B cell (primary cell): Measurements from ENCODE around the gene ZNF23. TPM values are rescaled to one million over a fixed set of nuclear protein-coding genes. Genes with fewer than 3 reads are reported as not detected.

Experiments used
- ATAC-seq: fragments of 200-7000 bp; cut with Tn5 transposase; one replicate; pipeline ENCODE4 v1.10.0; 2021; ENCODE audit warnings: low read depth, mild to moderate bottlenecking, moderate number of reproducible peaks, moderate library complexity
- CTCF ChIA-PET: fragments of 350-600 bp; sonication (Branson Sonifier 250); formaldehyde crosslinking; loops from one replicate; lab custom pipeline; 2021; ENCODE audit warnings: antibody characterized with exemption, inconsistent platforms; lab: Charles Lee
- POLR2A ChIA-PET: fragments of 350-600 bp; sonication (Branson Sonifier 250); formaldehyde crosslinking; loops from one replicate; lab custom pipeline; 2021; ENCODE audit warnings: antibody characterized with exemption; lab: Charles Lee
- DNase-seq: peaks from one replicate; pipeline ENCODE4 v3.0.0; 2013
- H2AFZ ChIP-seq: 2 replicates; pipeline ENCODE4 v1.6.1; 2012; ENCODE audit warnings: mild to moderate bottlenecking, low read depth, low read length; ENCODE audit not compliant: insufficient read depth, poor library complexity, severe bottlenecking
- H3K27ac ChIP-seq, 2 donors: 1 replicate in 1 of 2; 2 replicates in 1 of 2; pipeline ENCODE4 v1.5.1; 2012 to 2013; ENCODE audit warnings: low read length in 2 of 2, mild to moderate bottlenecking in 2 of 2, moderate library complexity in 1 of 2
- H3K27me3 ChIP-seq, 4 experiments: fragments of 200-600 bp in 1 of 4; sonication (generic) in 1 of 4; replicated peaks in 1 of 4; 1 replicate in 2 of 4; 2 replicates in 2 of 4; pipeline versions ENCODE4 v1.6.1 to v1.7.0; 2013 to 2016; ENCODE audit warnings: low read length in 3 of 4, mild to moderate bottlenecking in 2 of 4, mixed read lengths in 1 of 4, moderate library complexity in 1 of 4; ENCODE audit not compliant: insufficient read depth in 4 of 4, control insufficient read depth in 3 of 4; ENCODE audit errors: control extremely low read depth in 1 of 4
- H3K36me3 ChIP-seq, 2 experiments: replicated peaks in 1 of 2; 1 replicate in 1 of 2; 2 replicates in 1 of 2; pipeline versions ENCODE4 v1.6.1 to v1.7.1; 2013; ENCODE audit warnings: low read length in 1 of 2; ENCODE audit not compliant: insufficient read depth in 2 of 2, control insufficient read depth in 1 of 2; ENCODE audit errors: control extremely low read depth in 1 of 2, extremely low read depth in 1 of 2
- H3K4me1 ChIP-seq, 2 donors: fragments of 200-600 bp in 1 of 2; sonication (generic) in 1 of 2; 1 replicate in 1 of 2; 2 replicates in 1 of 2; pipeline versions ENCODE4 v1.5.1 to v1.6.1; 2013 to 2017; ENCODE audit warnings: low read length in 2 of 2; ENCODE audit not compliant: control insufficient read depth in 2 of 2, insufficient read depth in 2 of 2
- H3K4me2 ChIP-seq: replicated peaks from 2 replicates; pipeline ENCODE3; 2012; ENCODE audit warnings: mild to moderate bottlenecking, low read depth, low read length; ENCODE audit not compliant: poor library complexity, severe bottlenecking
- H3K4me3 ChIP-seq, 5 experiments: fragments of 200-600 bp in 1 of 5; sonication (generic) in 1 of 5; 1 replicate in 3 of 5; 2 replicates in 2 of 5; pipeline versions ENCODE4 v1.5.1 to v1.7.0; 2011 to 2016; ENCODE audit warnings: low read length in 4 of 5, mild to moderate bottlenecking in 4 of 5, low read depth in 2 of 5, control low read depth in 1 of 5, moderate library complexity in 1 of 5; ENCODE audit not compliant: insufficient read depth in 1 of 5; ENCODE audit errors: control extremely low read depth in 1 of 5, extremely low read depth in 1 of 5
- H3K79me2 ChIP-seq: fragments of 200-600 bp; sonication (generic); one replicate; pipeline ENCODE4 v1.6.0; 2016; ENCODE audit warnings: low read length; ENCODE audit not compliant: control insufficient read depth, insufficient read depth
- H3K9ac ChIP-seq: fragments of 200-600 bp; sonication (generic); 2 replicates; pipeline ENCODE4 v1.6.1; 2017; ENCODE audit warnings: mild to moderate bottlenecking, low read length, moderate library complexity
- H3K9me3 ChIP-seq, 3 donors: one replicate each; pipeline versions ENCODE4 v1.6.1 to v1.7.1; 2013; ENCODE audit warnings: low read length in 2 of 3; ENCODE audit not compliant: control insufficient read depth in 2 of 3, insufficient read depth in 1 of 3; ENCODE audit errors: control extremely low read depth in 1 of 3
- H4K20me1 ChIP-seq: 2 replicates; pipeline ENCODE4 v1.6.0; 2012; ENCODE audit warnings: mild to moderate bottlenecking, low read length; ENCODE audit not compliant: insufficient read depth, control insufficient read depth, poor library complexity, severe bottlenecking
- H3K27ac Mint-ChIP-seq: one replicate; pipeline ENCODE4 v1.8.0; 2021; ENCODE audit warnings: mixed read lengths
- H3K27me3 Mint-ChIP-seq: one replicate; pipeline ENCODE4 v1.8.0; 2021; ENCODE audit warnings: mixed read lengths
- H3K4me1 Mint-ChIP-seq: one replicate; pipeline ENCODE4 v1.8.0; 2021; ENCODE audit warnings: mixed read lengths
- H3K4me3 Mint-ChIP-seq: one replicate; pipeline ENCODE4 v1.8.0; 2021; ENCODE audit warnings: mixed read lengths
- H3K9me3 Mint-ChIP-seq: one replicate; pipeline ENCODE4 v1.8.0; 2022; ENCODE audit warnings: mixed read lengths; ENCODE audit not compliant: insufficient read depth
- EZH2 ChIP-seq: IDR thresholded peaks from 2 replicates; pipeline ENCODE4 v1.6.1; 2012; ENCODE audit warnings: borderline replicate concordance, low read depth, mild to moderate bottlenecking, moderate library complexity, low read length; ENCODE audit not compliant: insufficient read depth, poor library complexity, severe bottlenecking
- WGBS: methylation state at CpG from one replicate; pipeline ENCODE4 v1.1.5; 2013; ENCODE audit warnings: missing lambda C conversion rate; ENCODE audit not compliant: insufficient coverage; 5-methylcytosine and 5-hydroxymethylcytosine counted together
- intact Hi-C: fragments of 100-400 bp; cut with micrococcal nuclease; formaldehyde crosslinking; loops from one replicate; pipeline ENCODE4 v1.10.0; 2022
- polyA plus RNA-seq: library from polyadenylated mRNA; depleted of rRNA; stranded (reverse); fragments of >200 nt; gene quantifications from 2 replicates; pipeline ENCODE4 v1.2.3, GENCODE V29; 2012
- total RNA-seq, 2 donors: library from RNA; stranded (reverse); fragments of 120-200 nt in 1 of 2; gene quantifications; 1 replicate in 1 of 2; 2 replicates in 1 of 2; pipeline versions ENCODE4 v1.2.3 to v1.2.4, GENCODE V29; 2013 to 2022
- TF ChIP-seq, protein P1 (sequence below): fragments of 200-600 bp; IDR thresholded peaks from one replicate; pipeline ENCODE4 v1.8.0; 2022; ENCODE audit warnings: antibody characterized with exemption, mild to moderate bottlenecking

The ZNF23 gene
- total and polyA plus RNA-seq, 2 donors (not counting 1 experiment from before 2014, with no cell fraction given) = 8.4 to 15.0 TPM

GRCh38 chr16:71484006-71484893 lies 22.2 kb upstream of the ZNF23 start:
- peak overlapping the region; percentile 89 for H3K4me3 Mint-ChIP-seq
- H3K27me3 Mint-ChIP-seq = peaks cover 7% of the 10 kb centered on the region
- intact Hi-C loops = loop anchor here (1.0 to 5.0 kb wide), 5 partner anchors 81 to 683 kb away; partner anchors contain the start of genes DHODH and VAC14

More at GRCh38 chr16:71484006-71484893, 22.2 kb upstream of the ZNF23 start:
- H3K4me2 ChIP-seq = peak overlapping the region; percentile 80
- WGBS = 1% methylated on average over 37 of the region's 44 CpGs
- peak; percentile 85 for ATAC-seq
- TF ChIP-seq EZH2 = no peak
- TF ChIP-seq, protein P1, sequence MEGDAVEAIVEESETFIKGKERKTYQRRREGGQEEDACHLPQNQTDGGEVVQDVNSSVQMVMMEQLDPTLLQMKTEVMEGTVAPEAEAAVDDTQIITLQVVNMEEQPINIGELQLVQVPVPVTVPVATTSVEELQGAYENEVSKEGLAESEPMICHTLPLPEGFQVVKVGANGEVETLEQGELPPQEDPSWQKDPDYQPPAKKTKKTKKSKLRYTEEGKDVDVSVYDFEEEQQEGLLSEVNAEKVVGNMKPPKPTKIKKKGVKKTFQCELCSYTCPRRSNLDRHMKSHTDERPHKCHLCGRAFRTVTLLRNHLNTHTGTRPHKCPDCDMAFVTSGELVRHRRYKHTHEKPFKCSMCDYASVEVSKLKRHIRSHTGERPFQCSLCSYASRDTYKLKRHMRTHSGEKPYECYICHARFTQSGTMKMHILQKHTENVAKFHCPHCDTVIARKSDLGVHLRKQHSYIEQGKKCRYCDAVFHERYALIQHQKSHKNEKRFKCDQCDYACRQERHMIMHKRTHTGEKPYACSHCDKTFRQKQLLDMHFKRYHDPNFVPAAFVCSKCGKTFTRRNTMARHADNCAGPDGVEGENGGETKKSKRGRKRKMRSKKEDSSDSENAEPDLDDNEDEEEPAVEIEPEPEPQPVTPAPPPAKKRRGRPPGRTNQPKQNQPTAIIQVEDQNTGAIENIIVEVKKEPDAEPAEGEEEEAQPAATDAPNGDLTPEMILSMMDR = no peak
- H3K9me3 ChIP-seq = no peaks in the 10 kb centered on the region
- ChIA-PET CTCF (interaction anchor here (0.9 to 2.9 kb wide), 6 partner anchors 15 to 127 kb away, joined by 3 to 34 read pairs (median 4); partner anchors contain the start of gene ZNF23), POLR2A (interaction anchor here (1.0 to 2.7 kb wide), 7 partner anchors 15 to 195 kb away, joined by 3 to 24 read pairs (median 3); partner anchors contain the start of genes CMTR2 and ZNF23)
- no peaks in the 10 kb centered on the region for H4K20me1 ChIP-seq
- H3K79me2 ChIP-seq = peaks cover 19% of the 10 kb centered on the region
- DNase-seq = peak; percentile 95
- peak overlapping the region; percentile 99 for H3K9ac ChIP-seq
- H3K4me3 ChIP-seq = peak overlapping the region; percentile 57 to 96 (median 89)
- H3K36me3 ChIP-seq = no peaks in the 10 kb centered on the region
- H3K4me1 ChIP-seq = peaks cover 9 to 12% of the 10 kb centered on the region in 2 donors
- H3K4me1 Mint-ChIP-seq = peaks cover 15% of the 10 kb centered on the region
- peak overlapping the region; percentile 99 to 100 for H3K27ac ChIP-seq
- H3K9me3 Mint-ChIP-seq = no peaks in the 10 kb centered on the region
- peak overlapping the region; percentile 71 for H2AFZ ChIP-seq
- H3K27me3 ChIP-seq = no peaks in the 10 kb centered on the region
- H3K27ac Mint-ChIP-seq = peak overlapping the region; percentile 93
